GM18868 (cell line): Measurements from ENCODE around the gene CEACAM18.
"Not testable (repeated sequence)": the region's sequence is repeated elsewhere in the genome, so short reads cannot be mapped to it uniquely, and the experiment has no call there.

Source experiments
- ATAC-seq: cut with Tn5 transposase; IDR thresholded peaks from one replicate; pipeline ENCODE4 v1.9.1; 2021; ENCODE audit warnings: mild to moderate bottlenecking, moderate library complexity; ENCODE audit not compliant: unreplicated experiment

Gene CEACAM18

GRCh38 chr19:51489113-51489512, 10.8 kb downstream of the CEACAM18 start:
- ATAC-seq = no peak

GRCh38 chr19:51490676-51491075, 12.3 kb downstream of the CEACAM18 start:
- no peak for ATAC-seq

GRCh38 chr19:51491586-51491985, 13.2 kb downstream of the CEACAM18 start:
- no peak for ATAC-seq

- no peak for ATAC-seq
These were observed 15.4 kb downstream of the CEACAM18 start for GRCh38 chr19:51493776-51494175.

GRCh38 chr19:51497666-51498065, 19.3 kb downstream of the CEACAM18 start:
- no peak for ATAC-seq

GRCh38 chr19:51500931-51501330, 22.6 kb downstream of the CEACAM18 start:
- ATAC-seq = not testable (repeated sequence)

- ATAC-seq = no peak
These were observed 23.4 kb downstream of the CEACAM18 start, which contains the start of gene SIGLEC12 for GRCh38 chr19:51501594-51502263. Gene SIGLEC12 (minus strand): TSS chr19:51501800. CDS start chr19:51501733, 67 bp downstream.

GRCh38 chr19:51503286-51503817, 25.0 kb downstream of the CEACAM18 start:
- no peak for ATAC-seq

GRCh38 chr19:51503896-51504295, 25.6 kb downstream of the CEACAM18 start:
- no peak for ATAC-seq

GRCh38 chr19:51505904-51506303, 27.6 kb downstream of the CEACAM18 start:
- no peak for ATAC-seq

GRCh38 chr19:51507192-51507591, 28.9 kb downstream of the CEACAM18 start:
- no peak for ATAC-seq

- ATAC-seq = no peak
These were observed 29.3 kb downstream of the CEACAM18 start for GRCh38 chr19:51507640-51508058.

- no peak for ATAC-seq
These were observed 29.9 kb downstream of the CEACAM18 start for GRCh38 chr19:51508059-51508733.

GRCh38 chr19:51509823-51510660, 31.7 kb downstream of the CEACAM18 start:
- no peak for ATAC-seq

GRCh38 chr19:51511353-51511752, 33.0 kb downstream of the CEACAM18 start:
- ATAC-seq = no peak

GRCh38 chr19:51513968-51514367, 35.6 kb downstream of the CEACAM18 start:
- ATAC-seq = no peak

- no peak for ATAC-seq
These were observed 36.6 kb downstream of the CEACAM18 start for GRCh38 chr19:51514866-51515481.

GRCh38 chr19:51520728-51521127, 42.4 kb downstream of the CEACAM18 start:
- no peak for ATAC-seq

- no peak for ATAC-seq
These were observed 43.0 kb downstream of the CEACAM18 start for GRCh38 chr19:51521357-51521756.

GRCh38 chr19:51521781-51522180, 43.4 kb downstream of the CEACAM18 start:
- no peak for ATAC-seq
